Right renal pelvis (tissue), 4 donors: ENCODE results near the gene CAPN12. TPM values are rescaled to one million over a fixed set of nuclear protein-coding genes. Genes with fewer than 3 reads are reported as not detected.

Experiments used
- DNase-seq, 4 donors: peaks; one replicate each; pipeline ENCODE4 v3.0.0-alpha.2; 2013; ENCODE audit warnings: low read depth in 4 of 4, low spot score in 3 of 4, missing footprints in 1 of 4
- polyA plus RNA-seq, 4 donors: library from polyadenylated mRNA; unstranded; fragments of 120-200 nt; gene quantifications; one replicate each; pipeline ENCODE4 v1.2.1, GENCODE V29; 2013; ENCODE audit not compliant: insufficient read length in 4 of 4

The CAPN12 gene
- polyA plus RNA-seq, 4 donors, result 3.3 to 7.6 (median 6.2) TPM

GRCh38 chr19:38698225-38699026 lies 45.8 kb downstream of the CAPN12 start:
- DNase-seq, result no peak

DNA sequence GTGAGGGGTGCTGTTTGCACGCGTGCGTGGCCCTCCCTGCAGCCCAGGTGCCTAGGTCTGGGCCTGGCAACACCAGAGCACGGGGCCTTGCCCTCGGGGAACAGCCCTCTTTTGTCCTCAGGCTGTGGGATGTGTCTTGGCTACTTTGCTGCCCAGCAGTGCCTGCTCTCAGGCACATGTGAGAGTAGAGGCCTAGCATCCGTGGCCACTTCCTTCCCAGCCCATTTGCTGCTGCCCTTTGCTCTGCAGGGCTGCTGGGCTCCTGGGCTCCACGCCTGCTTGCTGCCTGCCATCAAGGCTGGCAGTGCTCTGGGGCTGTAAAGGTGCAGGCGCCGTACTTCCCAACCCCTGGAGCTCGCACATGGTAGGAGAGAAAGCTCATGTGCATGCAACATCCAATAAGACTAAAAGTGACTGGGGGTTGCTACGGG lies 46.6 kb downstream of the CAPN12 start:
- no peak for DNase-seq

DNA sequence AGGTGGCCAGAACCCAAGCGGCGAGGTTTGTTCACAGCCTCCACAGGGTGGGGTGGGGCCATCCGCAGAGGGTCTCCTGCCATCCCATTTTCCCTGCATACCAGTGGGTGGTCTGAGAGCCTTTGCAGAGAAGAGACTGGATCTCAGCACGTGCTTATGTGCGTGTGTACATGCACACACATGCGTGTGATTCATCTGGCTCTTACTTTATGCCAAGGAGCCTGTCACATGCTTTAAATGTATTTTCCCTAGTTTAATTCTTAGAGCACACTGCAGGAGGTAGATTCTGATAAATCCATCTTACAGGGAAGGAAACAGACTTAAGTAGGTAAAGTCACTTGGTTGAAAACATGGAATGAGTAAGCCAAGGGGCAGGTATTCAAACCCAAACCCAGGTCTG lies 47.1 kb downstream of the CAPN12 start:
- DNase-seq, result no peak

GRCh38 chr19:38696729-38697055 lies 47.6 kb downstream of the CAPN12 start:
- DNase-seq, result no peak

DNA sequence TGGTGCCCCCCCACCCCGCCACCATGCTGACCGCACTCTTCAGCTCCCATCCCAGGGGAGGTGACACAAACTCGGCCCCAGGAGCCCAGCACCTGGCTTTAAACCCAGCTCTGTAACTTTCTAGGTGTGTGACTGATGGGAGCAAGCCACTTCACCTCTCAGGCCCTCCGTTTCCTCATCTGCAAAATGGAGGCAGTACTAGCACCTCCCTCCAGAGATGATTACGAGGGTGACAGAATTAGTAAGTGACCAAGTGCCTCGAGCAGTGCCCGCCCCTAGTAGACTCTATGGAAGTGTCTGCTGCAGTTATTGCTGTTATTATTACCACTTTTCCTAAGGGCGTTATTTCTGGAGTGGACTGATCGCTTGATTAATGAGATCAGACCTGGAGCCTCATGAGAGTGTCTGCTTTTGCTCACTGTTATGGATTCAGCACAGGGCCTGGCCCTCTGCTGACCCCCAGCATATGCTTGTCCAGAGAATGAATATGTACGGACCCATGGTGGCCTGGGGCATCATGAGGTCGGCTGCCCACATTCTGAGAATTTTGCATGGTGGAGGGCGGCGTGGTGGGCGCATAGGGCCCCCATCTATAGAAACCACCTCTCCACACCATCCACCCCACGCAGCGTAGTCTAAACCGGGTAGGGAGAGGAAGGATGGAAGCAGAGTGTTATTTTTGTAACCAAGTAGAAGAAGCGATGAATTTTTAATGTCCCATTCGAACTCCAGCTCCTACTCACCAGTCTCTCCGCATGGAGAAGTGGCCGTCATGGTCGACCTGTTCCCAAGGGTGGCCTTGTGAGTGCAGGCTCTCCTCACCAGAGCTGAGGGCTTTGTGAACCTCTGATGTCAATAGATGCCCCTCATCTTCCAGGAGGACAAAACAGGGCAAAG lies 48.2 kb downstream of the CAPN12 start:
- DNase-seq, result no peak

- no peak for DNase-seq
Measured at GRCh38 chr19:38695317-38695683, 49.0 kb downstream of the CAPN12 start.

GRCh38 chr19:38693380-38694223 lies 50.7 kb downstream of the CAPN12 start:
- peak in 2 of 4 donors; percentile 58 to 71 for DNase-seq

DNA sequence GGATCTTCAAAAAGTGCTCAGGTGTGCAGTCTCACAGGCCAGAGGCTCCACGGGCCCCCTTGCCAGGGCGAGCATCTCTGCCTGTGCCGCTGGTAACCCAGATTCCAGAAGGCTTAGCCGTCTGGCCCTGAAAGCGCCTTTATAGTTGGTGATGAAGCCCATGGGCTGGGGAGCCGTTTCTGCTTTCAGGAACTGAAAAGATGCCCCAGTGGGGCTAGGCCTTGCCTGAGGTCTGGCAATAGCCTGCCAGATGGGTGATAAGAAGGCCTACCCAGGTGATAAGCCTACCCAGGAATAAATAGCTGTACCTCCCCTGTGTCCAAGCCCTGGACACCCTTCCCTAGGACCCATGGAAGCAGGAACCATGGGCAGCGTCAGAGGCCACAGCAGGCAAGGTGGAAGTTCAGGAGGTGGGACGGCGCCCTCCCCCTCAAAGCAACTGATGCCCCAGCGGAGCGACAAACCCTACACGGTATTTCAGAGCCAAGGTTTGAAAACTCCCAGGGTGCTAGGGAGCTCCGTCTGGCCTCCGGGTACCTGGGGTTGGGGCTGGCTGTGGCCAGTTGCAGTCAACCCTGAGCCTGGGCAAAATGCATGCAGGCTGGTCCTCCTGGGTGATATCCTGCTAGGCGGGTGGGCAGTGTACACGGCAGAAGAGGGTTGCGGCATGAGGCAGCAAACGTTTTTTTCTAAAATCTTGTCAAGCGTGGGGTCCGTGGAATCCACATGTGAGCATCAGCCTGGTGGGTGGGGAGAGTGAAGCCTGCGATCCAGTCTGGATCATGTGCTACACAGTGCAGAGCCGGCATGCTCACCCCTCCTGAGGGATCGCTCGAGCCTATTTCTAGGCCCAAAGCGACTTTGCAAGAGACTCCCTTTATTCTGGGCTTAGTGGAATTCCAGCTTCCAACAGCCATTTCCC lies 51.6 kb downstream of the CAPN12 start:
- DNase-seq, result no peak

DNA sequence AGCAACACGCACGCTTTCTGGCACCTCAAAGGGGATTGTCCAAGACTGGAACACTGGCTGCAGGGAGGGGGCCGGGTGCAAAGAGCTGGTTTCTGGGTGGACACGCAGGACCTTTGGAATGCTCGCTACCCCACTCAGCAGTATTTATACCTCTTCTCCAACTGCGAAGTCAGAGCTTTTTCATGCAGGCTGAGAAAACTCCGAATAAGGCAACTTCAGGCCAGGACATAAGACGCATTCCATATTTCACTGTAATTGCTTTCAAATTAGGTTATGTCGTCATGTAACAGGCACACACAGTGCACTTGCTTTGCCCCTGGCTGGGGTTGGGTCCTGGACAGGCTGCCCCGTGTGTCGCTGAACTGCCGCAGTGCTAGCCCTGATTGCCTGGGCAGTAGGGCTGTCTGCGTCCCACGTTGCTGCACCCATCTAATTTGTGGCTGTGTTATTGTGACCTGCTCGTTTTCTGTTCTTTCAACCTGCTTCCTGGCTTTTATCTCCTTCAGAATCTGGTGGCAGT lies 52.3 kb downstream of the CAPN12 start:
- no peak for DNase-seq

DNA sequence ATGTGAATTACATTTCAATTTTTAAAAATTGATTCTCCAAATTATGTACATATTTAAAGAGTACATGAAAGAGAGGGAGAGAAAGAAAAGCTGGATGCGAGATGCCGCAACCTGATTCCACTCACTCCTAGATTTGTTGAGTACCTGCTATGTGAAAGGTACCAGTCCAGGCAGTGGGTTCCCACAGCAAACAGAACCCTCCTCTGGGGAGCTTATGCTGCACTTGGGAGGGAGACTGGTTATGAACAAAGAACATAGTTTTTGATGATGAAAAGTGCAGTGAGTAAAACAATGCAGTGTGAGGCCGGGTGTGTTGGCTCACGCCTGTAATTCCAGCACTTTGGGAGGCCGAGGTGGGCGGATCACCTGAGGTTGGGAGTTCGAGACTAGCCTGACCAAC lies 53.4 kb downstream of the CAPN12 start:
- DNase-seq, result no peak

DNA sequence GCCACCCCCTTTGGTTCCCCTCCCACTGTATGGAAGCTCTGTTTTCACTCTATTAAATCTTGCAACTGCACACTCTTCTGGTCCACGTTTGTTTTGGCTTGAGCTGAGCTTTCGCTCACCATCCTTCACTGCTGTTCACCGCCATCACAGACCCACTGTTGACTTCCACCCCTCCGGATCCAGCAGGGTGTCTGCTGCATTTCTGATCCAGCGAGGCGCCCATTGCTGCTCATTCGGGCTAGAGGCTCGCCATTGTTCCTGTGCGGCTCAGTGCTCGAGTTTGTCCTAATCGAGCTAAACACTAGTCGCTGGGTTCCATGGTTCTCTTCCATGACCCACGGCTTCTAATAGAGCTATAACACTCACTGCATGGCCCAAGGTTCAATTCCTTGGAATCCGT lies 54.1 kb downstream of the CAPN12 start:
- no peak for DNase-seq

DNA sequence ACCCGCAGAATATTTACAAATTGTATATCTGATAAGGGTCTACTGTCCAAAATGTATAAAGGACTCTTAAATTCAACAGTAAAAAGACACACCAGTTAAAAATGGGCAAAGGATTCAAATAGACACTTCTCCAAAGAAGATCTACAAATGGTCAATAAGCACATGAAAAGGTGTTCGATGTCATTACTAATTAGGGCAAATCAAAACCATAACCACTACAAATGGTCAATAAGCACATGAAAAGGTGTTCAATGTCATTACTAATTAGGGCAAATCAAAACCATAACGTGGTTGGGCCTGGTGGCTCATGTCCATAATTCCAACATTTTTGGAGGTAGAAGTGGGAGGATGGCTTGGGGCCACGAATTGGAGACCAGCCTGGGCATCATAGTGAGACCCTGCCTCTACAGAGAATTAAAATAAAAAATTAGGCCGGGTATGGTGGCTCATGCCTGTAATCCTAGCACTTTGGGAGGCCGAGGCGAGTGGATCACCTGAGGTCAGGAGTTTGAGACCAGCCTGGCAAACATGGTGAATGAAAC lies 56.4 kb downstream of the CAPN12 start:
- DNase-seq, result no peak

DNA sequence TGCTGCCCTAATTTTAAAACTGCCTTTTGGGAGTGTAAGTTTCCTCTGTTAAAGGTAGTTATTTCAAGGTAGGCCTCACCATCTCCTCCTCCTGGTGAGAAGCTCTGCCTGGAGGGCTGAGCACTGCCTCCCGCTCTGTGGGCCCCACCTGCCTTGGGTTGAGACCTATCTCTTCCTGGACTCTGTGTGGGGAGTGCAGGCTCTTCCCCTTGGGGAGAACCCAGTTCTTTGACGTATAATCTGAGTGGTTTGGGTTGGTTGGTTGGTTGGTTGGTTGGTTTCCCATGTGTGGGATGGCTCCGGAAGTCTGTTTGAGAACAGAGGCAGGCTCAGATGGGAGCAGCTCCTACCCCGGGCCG lies 57.8 kb downstream of the CAPN12 start:
- DNase-seq, result no peak

DNA sequence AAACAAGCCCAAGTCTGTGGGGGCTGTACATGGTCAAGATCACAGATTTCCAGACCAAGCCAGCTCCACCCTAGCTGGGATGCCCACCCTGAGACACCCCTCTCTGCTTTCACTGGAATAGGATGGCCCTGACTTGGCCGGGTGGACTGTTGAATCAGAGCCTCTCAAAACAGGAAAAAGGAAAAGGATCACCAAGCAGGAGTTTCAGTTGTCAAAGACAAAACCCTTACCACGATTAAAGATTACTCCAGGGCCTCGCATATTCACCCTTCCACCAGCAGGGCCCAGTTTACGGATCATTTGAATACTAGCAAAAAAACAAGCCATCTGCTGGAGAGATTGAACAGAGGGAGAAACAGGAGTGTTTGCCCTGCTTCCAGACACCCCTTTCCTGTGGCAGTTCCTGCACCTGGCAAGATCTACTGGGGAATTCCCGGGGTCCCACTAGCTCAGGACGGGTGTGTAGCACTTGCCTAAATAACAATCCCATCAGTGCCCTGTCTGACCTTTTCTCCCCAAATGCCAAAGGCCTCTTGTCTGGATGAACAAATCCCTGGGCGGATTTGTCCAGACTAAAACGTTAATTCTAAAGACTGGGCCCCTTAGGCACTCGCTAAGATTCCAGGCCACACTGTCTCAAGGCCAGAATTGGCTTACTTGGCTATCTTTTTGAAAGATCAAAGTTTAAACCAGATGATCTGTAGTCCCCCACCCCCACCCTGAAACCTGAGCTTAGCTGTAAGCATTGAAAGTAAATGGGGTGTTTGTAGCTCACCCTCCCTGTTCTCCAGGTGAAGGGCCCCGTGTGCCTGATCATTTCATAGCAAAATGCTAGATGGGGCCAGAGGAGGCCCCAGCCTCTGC lies 58.4 kb downstream of the CAPN12 start:
- DNase-seq, result no peak

GRCh38 chr19:38684862-38685665 lies 59.2 kb downstream of the CAPN12 start:
- no peak for DNase-seq

DNA sequence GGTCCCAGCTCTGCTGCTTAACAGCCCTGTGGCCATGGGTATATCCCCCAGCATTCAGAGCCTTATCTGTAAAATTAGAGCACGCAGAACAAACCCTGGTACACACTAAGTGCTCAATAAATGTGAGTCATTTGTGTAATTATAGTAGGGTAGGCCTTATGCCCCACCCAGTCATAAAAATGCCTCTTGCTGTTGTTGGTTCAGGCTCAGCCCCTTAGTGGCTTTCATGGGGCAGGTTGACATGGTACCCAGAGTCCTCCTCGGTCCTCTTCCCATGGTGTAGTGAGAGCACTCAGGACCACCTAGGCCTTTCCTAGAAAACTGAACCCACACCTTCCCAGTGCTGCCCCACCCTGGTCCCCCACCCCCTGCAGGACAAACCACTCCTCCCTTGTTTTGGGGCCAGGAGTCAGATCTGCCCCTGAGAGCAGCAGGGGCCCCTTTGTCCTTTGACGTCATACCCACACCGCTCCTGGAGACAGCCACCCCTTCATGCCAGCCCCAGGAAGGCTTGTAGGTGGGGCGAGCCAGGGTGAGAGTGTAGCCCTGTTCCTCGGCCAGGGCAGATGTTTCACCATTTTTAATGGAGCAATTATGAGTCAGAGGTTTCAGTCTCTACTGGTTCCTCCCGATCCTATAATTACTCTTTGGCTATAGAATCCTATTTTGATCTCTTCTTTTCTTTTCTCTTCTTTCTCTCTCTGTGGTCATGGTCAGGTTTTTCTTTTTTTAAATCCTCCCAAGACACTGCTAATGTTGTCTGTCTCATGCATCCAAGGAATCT lies 60.0 kb downstream of the CAPN12 start:
- DNase-seq, result no peak
